Stimulated activated CD8-positive, alpha-beta memory T cell treated with anti-CD3 and anti-CD28 coated beads, Interleukin-15, amount 100 ng/mL, for 1 hour (primary cell): Measurements from ENCODE around the gene BMPER.
"Not testable (repeated sequence)": the region's sequence is repeated elsewhere in the genome, so short reads cannot be mapped to it uniquely, and the experiment has no call there.

Experiments used
- DNase-seq: peaks from one replicate; pipeline ENCODE4 v3.0.0-alpha.2; 2020; ENCODE audit warnings: low read depth

The BMPER gene

DNA sequence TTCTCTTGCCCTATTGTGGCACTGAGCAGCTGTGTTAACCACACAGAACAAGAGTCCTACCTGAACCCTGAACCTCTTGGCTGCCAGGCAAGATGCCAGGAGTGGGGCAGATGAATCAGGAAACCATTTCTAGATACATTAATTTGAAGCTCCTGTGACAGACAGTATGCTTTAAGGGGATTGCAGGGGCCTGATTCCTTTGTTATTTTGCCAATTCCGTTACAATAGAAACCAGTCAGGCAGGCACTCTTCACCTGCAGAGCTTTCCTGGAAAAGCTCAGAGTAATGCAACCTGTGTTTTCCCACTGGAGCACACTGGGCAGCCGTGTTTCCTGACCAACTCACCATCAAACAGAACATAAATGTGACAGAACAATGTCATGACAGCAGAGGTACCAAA lies 233.1 kb downstream of the BMPER start:
- no peak for DNase-seq

- no peak for DNase-seq
Observed at GRCh38 chr7:34139086-34139485, 233.7 kb downstream of the BMPER start.

DNA sequence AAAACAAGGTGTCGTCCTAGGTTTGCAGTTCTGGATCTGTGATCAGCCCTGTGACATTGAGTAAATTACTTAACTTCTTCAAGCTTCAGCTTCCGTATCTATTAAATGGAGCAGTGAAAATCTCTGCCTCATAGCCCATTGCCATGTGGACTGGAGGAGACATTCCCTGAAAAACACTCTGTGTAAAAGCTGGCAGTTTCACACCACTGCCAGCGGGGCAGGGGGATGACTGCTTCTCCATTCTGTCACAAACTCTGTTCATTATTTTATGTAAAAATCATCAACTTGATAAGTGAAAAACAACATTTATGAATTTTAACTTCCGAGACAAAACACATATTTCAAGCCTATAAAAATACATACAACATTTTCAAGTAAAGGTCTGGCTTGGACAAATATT lies 234.7 kb downstream of the BMPER start:
- no peak for DNase-seq

- no peak for DNase-seq
Observed at GRCh38 chr7:34143402-34143801, 238.1 kb downstream of the BMPER start.

DNA sequence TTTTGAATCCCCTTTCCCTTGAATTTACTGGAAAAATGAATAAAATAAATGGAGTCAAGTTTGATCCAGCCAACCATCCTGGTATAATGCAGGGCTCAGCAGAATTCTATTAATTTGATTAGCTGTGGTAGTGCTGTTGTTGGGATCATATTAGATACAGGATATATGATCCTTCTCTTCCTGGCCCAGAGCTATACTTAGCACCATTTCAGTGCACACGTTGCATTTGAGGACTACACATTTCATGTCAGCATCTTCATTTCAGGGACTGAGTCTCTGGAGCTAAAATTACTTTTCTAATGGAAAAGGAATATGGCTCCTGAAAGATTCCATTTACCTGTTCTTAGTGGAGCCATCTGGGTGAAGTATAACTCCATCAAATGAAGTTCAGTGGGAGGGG lies 240.3 kb downstream of the BMPER start:
- no peak for DNase-seq

DNA sequence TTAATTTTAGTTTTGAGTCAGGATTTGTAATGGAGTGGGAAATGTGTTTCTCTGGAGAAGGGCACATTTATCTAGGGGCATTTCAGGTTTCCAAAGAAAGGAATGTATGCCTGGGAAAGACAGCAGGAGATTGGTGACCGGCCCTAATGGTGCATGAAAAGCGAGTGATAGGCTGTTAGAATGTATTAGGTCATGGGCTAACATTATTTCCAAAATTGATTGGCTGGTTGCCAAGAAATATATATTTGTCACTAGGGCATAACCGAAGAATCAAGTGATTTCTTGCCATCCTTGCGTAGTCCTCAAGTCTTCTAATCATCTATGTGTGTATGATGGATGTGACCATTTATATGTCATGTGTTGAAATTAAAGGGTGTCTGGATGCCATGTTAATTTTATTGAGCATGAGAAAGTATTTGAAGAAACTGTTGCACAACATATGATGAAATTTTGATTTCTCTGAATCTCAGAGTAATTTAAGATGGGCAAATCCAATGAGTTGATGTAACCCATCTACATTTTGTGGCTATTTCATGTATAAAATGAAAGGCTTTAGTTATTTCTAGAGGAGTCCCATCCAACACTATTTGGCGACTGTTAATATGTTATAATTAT lies 248.4 kb downstream of the BMPER start:
- no peak for DNase-seq

GRCh38 chr7:34155220-34155908 lies 250.0 kb downstream of the BMPER start:
- DNase-seq = no peak

DNA sequence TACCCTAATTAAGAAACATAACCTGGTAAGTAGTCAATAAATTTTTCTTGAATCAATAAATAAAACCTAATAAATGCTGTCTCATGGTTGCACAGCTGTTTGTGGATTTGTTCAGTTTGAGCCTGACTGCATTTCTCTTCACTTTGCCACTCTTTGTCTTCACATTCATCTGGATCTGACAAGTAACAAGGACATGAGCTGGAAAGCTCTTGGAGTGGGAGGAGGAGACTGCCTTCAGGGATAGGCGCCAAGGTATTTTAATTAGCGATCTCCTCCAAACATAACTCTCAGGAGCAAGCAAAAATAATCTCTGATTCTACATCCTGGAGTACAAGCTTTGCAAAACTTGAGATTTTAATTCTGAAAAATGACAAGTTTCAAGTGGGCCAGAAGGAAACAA lies 251.0 kb downstream of the BMPER start:
- DNase-seq = no peak

DNA sequence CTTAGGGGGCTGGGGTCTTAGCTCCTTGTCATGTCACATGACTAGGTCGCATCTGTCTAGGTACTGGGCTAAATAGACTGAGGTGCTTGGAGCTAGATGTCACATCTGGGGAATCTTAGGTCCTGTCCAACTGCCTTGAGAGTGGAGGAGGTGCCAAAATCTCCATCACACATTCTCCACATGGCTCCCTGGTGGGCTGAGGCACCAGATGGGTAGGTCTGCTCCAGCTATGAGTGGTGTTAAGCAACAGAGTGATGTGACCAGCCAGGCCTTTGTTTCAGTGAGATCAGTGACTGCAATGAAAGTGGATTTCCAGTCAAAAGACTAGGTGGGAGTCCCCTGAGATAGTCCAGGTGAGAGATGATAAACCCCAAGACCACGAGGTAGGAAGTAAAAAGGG lies 251.8 kb downstream of the BMPER start:
- DNase-seq = no peak

GRCh38 chr7:34158368-34159153 lies 253.2 kb downstream of the BMPER start:
- no peak for DNase-seq

GRCh38 chr7:34160261-34160752 lies 255.0 kb downstream of the BMPER start:
- no peak for DNase-seq

GRCh38 chr7:34162027-34162565 lies 256.8 kb downstream of the BMPER start:
- DNase-seq = no peak

- DNase-seq = no peak
Observed at GRCh38 chr7:34162677-34163076, 257.3 kb downstream of the BMPER start.

DNA sequence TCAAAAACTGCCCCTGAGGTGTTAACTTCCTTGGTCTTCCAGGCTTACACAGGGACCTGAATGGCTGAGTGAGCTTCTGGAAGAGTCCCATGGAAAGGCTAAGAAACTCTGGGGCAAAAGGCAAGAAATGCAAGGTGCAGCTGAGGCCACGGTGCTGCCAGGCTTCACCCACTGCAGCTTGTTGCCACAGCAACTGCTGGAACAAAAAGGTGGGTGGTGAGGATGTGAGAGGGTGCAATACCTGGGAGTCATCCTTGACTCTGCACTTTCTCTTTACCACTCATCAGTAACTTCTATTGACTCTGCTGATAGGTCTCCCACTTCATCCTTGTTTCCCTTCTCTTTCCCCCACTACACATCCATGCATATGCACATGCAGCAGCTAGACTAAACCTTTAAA lies 258.6 kb downstream of the BMPER start:
- no peak for DNase-seq

DNA sequence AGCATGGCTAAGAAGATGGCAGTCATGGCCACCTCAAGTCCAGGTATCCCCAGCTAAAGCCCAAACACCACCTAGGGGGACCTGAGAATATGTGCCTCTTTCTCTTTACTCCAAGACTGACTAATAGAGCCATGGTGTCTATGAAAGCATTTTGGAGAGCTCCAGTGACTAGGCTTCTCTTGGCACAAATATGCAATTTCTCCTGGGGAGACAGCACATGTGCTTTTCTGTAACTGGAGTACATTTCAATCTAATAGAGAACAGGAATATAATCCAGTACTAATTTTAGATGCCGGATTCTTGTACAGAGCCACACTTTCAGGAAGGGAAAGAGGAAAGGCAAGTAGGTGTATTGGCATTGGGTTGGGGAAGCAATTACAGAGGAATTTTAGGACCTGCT lies 260.1 kb downstream of the BMPER start:
- no peak for DNase-seq

GRCh38 chr7:34165927-34166550 lies 260.7 kb downstream of the BMPER start:
- DNase-seq = no peak

- no peak for DNase-seq
Observed at GRCh38 chr7:34168013-34168412, 262.7 kb downstream of the BMPER start.

DNA sequence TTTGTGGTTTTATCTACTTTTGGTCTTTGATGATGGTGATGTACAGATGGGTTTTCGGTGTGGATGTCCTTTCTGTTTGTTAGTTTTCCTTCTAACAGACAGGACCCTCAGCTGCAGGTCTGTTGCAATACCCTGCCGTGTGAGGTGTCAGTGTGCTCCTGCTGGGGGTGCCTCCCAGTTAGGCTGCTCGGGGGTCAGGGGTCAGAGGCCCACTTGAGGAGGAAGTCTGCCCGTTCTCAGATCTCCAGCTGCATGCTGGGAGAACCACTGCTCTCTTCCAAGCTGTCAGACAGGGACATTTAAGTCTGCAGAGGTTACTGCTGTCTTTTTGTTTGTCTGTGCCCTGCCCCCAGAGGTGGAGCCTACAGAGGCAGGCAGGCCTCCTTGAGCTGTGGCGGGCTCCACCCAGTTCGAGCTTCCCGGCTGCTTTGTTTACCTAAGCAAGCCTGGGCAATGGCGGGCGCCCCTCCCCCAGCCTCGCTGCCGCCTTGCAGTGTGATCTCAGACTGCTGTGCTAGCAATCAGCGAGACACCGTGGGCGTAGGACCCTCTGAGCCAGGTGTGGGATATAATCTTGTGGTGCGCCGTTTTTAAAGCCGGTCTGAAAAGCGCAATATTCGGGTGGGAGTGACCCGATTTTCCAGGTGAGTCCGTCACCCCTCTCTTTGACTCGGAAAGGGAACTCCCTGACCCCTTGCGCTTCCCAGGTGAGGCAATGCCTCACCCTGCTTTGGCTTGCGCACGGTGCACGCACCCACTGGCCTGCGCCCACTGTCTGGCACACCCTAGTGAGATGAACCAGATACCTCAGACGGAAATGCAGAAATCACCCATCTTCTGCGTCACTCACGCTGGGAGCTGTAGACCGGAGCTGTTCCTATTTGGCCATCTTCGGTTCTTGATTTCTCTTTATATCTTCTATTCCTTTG lies 269.6 kb downstream of the BMPER start:
- not testable (repeated sequence) for DNase-seq

DNA sequence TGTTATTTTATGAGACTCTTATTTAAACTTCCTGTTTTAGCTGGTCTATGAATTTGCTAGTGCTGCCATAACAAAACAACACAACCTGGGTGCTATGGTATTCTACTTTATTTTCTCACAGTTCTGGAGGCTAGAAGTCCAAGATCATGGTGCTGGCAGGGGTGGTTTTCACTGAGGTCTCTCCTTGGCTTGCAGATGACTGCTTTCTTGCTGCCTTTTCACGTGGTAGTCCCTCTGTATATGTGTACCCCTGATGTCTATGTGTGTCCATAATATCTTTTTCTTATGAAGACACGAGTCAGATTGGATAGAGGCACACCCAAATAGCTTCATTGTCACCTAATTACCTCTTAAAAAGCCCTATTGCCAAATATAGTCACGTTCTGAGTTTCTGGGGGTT lies 270.5 kb downstream of the BMPER start:
- no peak for DNase-seq

- no peak for DNase-seq
Observed at GRCh38 chr7:34177476-34177875, 272.1 kb downstream of the BMPER start.

- no peak for DNase-seq
Observed at GRCh38 chr7:34181271-34181958, 276.1 kb downstream of the BMPER start.
